HepG2 (cell line): Measurements from ENCODE around the gene C17orf58. TPM values are rescaled to one million over a fixed set of nuclear protein-coding genes. Genes with fewer than 3 reads are reported as not detected.
"Not testable (repeated sequence)": the region's sequence is repeated elsewhere in the genome, so short reads cannot be mapped to it uniquely, and the experiment has no call there.

ENCODE experiments used
- ATAC-seq: fragments of 200-7000 bp; cut with Tn5 transposase; 3 replicates; pipeline ENCODE4 v1.9.1; 2020; ENCODE audit warnings: mild to moderate bottlenecking, moderate library complexity
- BruUV-seq: library from RNA; stranded (reverse); fragments of 400-500 nt; replicated peaks from 2 replicates; lab custom pipeline; 2021; lab: Mats Ljungman, UMichigan
- CTCF ChIA-PET: fragments of 300-600 bp; formaldehyde crosslinking; extraction: SDS; loops from one replicate; lab custom pipeline; 2021; ENCODE audit warnings: low total read pairs, inconsistent platforms, low intra/inter-chr PET ratio; lab: Yijun Ruan, JAX
- POLR2A ChIA-PET: fragments of 350-600 bp; sonication (Branson Sonifier 250); formaldehyde crosslinking; loops from one replicate; lab custom pipeline; 2020; ENCODE audit warnings: antibody characterized with exemption, inconsistent platforms; lab: Yijun Ruan, JAX
- DNase-seq: peaks from one replicate; pipeline ENCODE4 v3.0.0-alpha.2; 2015; ENCODE audit warnings: low spot score
- FAIRE-seq: peaks from 3 replicates; lab custom pipeline; 2011; peaks lifted over from hg19 to GRCh38; lab: Jason Lieb, UNC
- H2AFZ ChIP-seq: one replicate; pipeline ENCODE4 v1.6.1; 2011; ENCODE audit warnings: low read length, inconsistent platforms
- H3K27ac ChIP-seq: fragments of 300-600 bp; 3 replicates; pipeline ENCODE4 v1.8.0; 2011; ENCODE audit warnings: mixed run types, mild to moderate bottlenecking, mixed read lengths, low read length, inconsistent platforms; ENCODE audit not compliant: insufficient read depth; ENCODE audit errors: extremely low read length
- H3K27me3 ChIP-seq, 2 experiments: fragments of 200-600 bp in 1 of 2; 2 replicates in 1 of 2; 3 replicates in 1 of 2; pipeline versions ENCODE4 v1.6.0 to v1.8.0; 2011; ENCODE audit warnings: low read length in 2 of 2, mild to moderate bottlenecking in 2 of 2, moderate library complexity in 2 of 2, inconsistent platforms in 1 of 2; ENCODE audit not compliant: insufficient read depth in 2 of 2, control insufficient read depth in 1 of 2
- H3K36me3 ChIP-seq, 2 experiments: fragments of 200-600 bp in 1 of 2; replicated peaks in 1 of 2; 2 replicates in 1 of 2; 3 replicates in 1 of 2; pipeline versions ENCODE4 v1.5.1 to v1.8.0; 2011; ENCODE audit warnings: low read length in 2 of 2, inconsistent platforms in 1 of 2; ENCODE audit not compliant: insufficient read depth in 2 of 2, control insufficient read depth in 1 of 2
- H3K4me1 ChIP-seq: 2 replicates; pipeline ENCODE4 v1.5.1; 2012; ENCODE audit warnings: low read length, inconsistent platforms; ENCODE audit not compliant: insufficient read depth
- H3K4me2 ChIP-seq: 2 replicates; pipeline ENCODE4 v1.6.0; 2011; ENCODE audit warnings: low read depth, low read length, inconsistent platforms
- H3K4me3 ChIP-seq, 3 experiments: fragments of 200-600 bp in 1 of 3; sonication (generic), shearing (Covaris generic) in 1 of 3; replicated peaks in 1 of 3; 2 replicates each; pipeline ENCODE4 v1.5.1; 2011 to 2016; ENCODE audit warnings: low read length in 3 of 3, inconsistent platforms in 2 of 3, low read depth in 2 of 3, mild to moderate bottlenecking in 2 of 3, control low read depth in 1 of 3, mixed read lengths in 1 of 3; ENCODE audit not compliant: insufficient read depth in 1 of 3
- H3K79me2 ChIP-seq: one replicate; pipeline ENCODE4 v1.6.1; 2011; ENCODE audit warnings: low read length, inconsistent platforms; ENCODE audit not compliant: insufficient read depth
- H3K9ac ChIP-seq: 2 replicates; pipeline ENCODE4 v1.6.0; 2011; ENCODE audit warnings: mild to moderate bottlenecking, low read depth, low read length, inconsistent platforms; ENCODE audit not compliant: insufficient read depth
- H3K9me3 ChIP-seq: 2 replicates; pipeline ENCODE4 v1.5.1; 2012; ENCODE audit warnings: mild to moderate bottlenecking, low read length
- H4K20me1 ChIP-seq: 2 replicates; pipeline ENCODE4 v1.6.0; 2011; ENCODE audit warnings: inconsistent platforms, mild to moderate bottlenecking, low read length, moderate library complexity; ENCODE audit not compliant: insufficient read depth
- BRD4 ChIP-seq: sonication (generic); formaldehyde crosslinking; IDR thresholded peaks from 2 replicates; pipeline ENCODE4 v1.4.0; 2020; ENCODE audit warnings: missing genetic modification reagents
- CHD4 ChIP-seq: fragments of 200-600 bp; sonication (generic); IDR thresholded peaks from 2 replicates; pipeline ENCODE4 v1.7.0; 2017; ENCODE audit warnings: mild to moderate bottlenecking, low read length, borderline replicate concordance
- HOXD1 ChIP-seq: sonication (generic); formaldehyde crosslinking; IDR thresholded peaks from 2 replicates; pipeline ENCODE4 v1.5.0; 2020; ENCODE audit warnings: missing genetic modification reagents
- MAFG ChIP-seq: sonication (generic); formaldehyde crosslinking; IDR thresholded peaks from 2 replicates; pipeline ENCODE4 v1.5.1; 2020; ENCODE audit warnings: mild to moderate bottlenecking, missing genetic modification reagents
- MAZ ChIP-seq, 2 experiments: sonication (generic) in 1 of 2; formaldehyde crosslinking in 1 of 2; IDR thresholded peaks; 2 replicates each; pipeline versions ENCODE4 v1.5.0 to v1.6.1; 2012 to 2020; ENCODE audit warnings: low read depth in 2 of 2, mild to moderate bottlenecking in 2 of 2, borderline replicate concordance in 1 of 2, improper control_type of control experiment in 1 of 2, low read length in 1 of 2, missing genetic modification reagents in 1 of 2, moderate library complexity in 1 of 2
- MEIS1 ChIP-seq: sonication (generic); formaldehyde crosslinking; IDR thresholded peaks from 2 replicates; pipeline ENCODE4 v1.9.0; 2021; ENCODE audit warnings: mild to moderate bottlenecking, missing genetic modification reagents, moderate library complexity, borderline replicate concordance
- NR2F6 ChIP-seq, 2 experiments: IDR thresholded peaks; 2 replicates each; pipeline ENCODE4 v1.6.1; 2016; ENCODE audit warnings: antibody characterized with exemption in 1 of 2, mild to moderate bottlenecking in 1 of 2
- TP53 ChIP-seq: sonication (generic); formaldehyde crosslinking; conservative IDR thresholded peaks from 2 replicates; pipeline ENCODE4 v1.4.0; 2020; ENCODE audit warnings: missing genetic modification reagents
- ZBTB33 ChIP-seq: sonication (generic); formaldehyde crosslinking; IDR thresholded peaks from 2 replicates; pipeline ENCODE4 v1.4.0; 2020; ENCODE audit warnings: missing genetic modification reagents
- ZBTB38 ChIP-seq: sonication (generic); formaldehyde crosslinking; IDR thresholded peaks from 2 replicates; pipeline ENCODE4 v1.5.1; 2020; ENCODE audit warnings: mild to moderate bottlenecking, missing genetic modification reagents
- ZBTB39 ChIP-seq: sonication (generic); formaldehyde crosslinking; IDR thresholded peaks from 2 replicates; pipeline ENCODE4 v1.5.0; 2020; ENCODE audit warnings: missing genetic modification reagents
- ZNF143 ChIP-seq: sonication (generic); formaldehyde crosslinking; IDR thresholded peaks from 2 replicates; pipeline ENCODE4 v1.4.0; 2020; ENCODE audit warnings: missing genetic modification reagents
- ZNF343 ChIP-seq: sonication (generic); formaldehyde crosslinking; IDR thresholded peaks from 2 replicates; pipeline ENCODE4 v1.4.0; 2020; ENCODE audit warnings: mild to moderate bottlenecking, missing genetic modification reagents
- ZNF367 ChIP-seq: sonication (generic); formaldehyde crosslinking; IDR thresholded peaks from 2 replicates; pipeline ENCODE4 v1.4.0; 2020; ENCODE audit warnings: missing genetic modification reagents, borderline replicate concordance
- ZNF770 ChIP-seq: sonication (generic); formaldehyde crosslinking; IDR thresholded peaks from 2 replicates; pipeline ENCODE4 v1.5.0; 2020; ENCODE audit warnings: mild to moderate bottlenecking, missing genetic modification reagents
- ZNF816 ChIP-seq: sonication (generic); formaldehyde crosslinking; IDR thresholded peaks from 2 replicates; pipeline ENCODE4 v1.8.0; 2022; ENCODE audit warnings: missing genetic modification reagents, mild to moderate bottlenecking, borderline replicate concordance
- ZSCAN30 ChIP-seq: sonication (generic); formaldehyde crosslinking; IDR thresholded peaks from 2 replicates; pipeline ENCODE4 v1.5.0; 2020; ENCODE audit warnings: mild to moderate bottlenecking, missing genetic modification reagents
- WGBS: methylation state at CpG from one replicate; pipeline ENCODE4 v1.1.6; 2017; ENCODE audit warnings: low lambda C conversion rate; 5-methylcytosine and 5-hydroxymethylcytosine counted together
- in situ Hi-C: cut with HindIII; loops from 2 replicates; pipeline ENCODE4 v1.10.0; 2017; ENCODE audit warnings: low pct_unique_long_range_greater_than_20kb; ENCODE audit not compliant: extremely low pct_ligation_motif_present
- intact Hi-C: fragments of 100-400 bp; cut with micrococcal nuclease; formaldehyde crosslinking; loops from one replicate; pipeline ENCODE4 v1.10.0; 2022; ENCODE audit not compliant: unreplicated experiment
- polyA plus RNA-seq, 8 experiments: library from polyadenylated mRNA; depleted of rRNA in 3 of 8; stranded (reverse) in 7 of 8; unstranded in 1 of 8; fragments of >200 nt; fragmentation: Illumina TruSeq in 4 of 8; extraction: Trizol in 4 of 8; gene quantifications; 2 replicates each; pipeline versions ENCODE4 v1.2.1 to v1.2.3, GENCODE V29; 2011 to 2016; ENCODE audit warnings: low read depth in 4 of 8, missing spikeins in 1 of 8, mixed read lengths in 1 of 8; ENCODE audit not compliant: insufficient read depth in 1 of 8
- total RNA-seq, 5 experiments: library from RNA; depleted of rRNA; stranded (reverse); fragments of >200 nt; fragmentation: Illumina TruSeq; extraction: Trizol; gene quantifications; 2 replicates each; pipeline ENCODE4 v1.2.3, GENCODE V29; 2016; ENCODE audit warnings: low read depth in 1 of 5

C17orf58 gene
- total and polyA plus RNA-seq, 2 of the 13 experiments (the other 11 are each of a cell fraction or from before 2014, with no cell fraction given), result 15.6 to 15.8 TPM

- TF ChIP-seq NR2F6 (IDR thresholded peaks at IDR 0.05), result no peak
- TF ChIP-seq NR2F6 (CRISPR knock-in tag; IDR thresholded peaks at IDR 0.05), result no peak
- no peak for TF ChIP-seq MEIS1
- no peak for TF ChIP-seq ZNF143 (CRISPR knock-in tag)
- no peak for TF ChIP-seq ZNF367 (CRISPR knock-in tag)
- no peak for TF ChIP-seq ZSCAN30 (CRISPR knock-in tag)
- TF ChIP-seq HOXD1 (CRISPR knock-in tag), result no peak
- TF ChIP-seq MAFG, result no peak
- TF ChIP-seq ZBTB39 (CRISPR knock-in tag), result no peak
- no peak for TF ChIP-seq ZNF343
These were observed 25.7 kb upstream of the C17orf58 start (continued) for GRCh38 chr17:68021963-68022362.

GRCh38 chr17:68020791-68021190, 24.5 kb upstream of the C17orf58 start:
- H3K27ac ChIP-seq, result peak overlapping the region; percentile 92

More at GRCh38 chr17:68020791-68021190, 24.5 kb upstream of the C17orf58 start:
- H3K9me3 ChIP-seq; H3K79me2 ChIP-seq; H3K27me3 ChIP-seq; FAIRE-seq; CTCF ChIA-PET; DNase-seq; H3K36me3 ChIP-seq; ATAC-seq; H4K20me1 ChIP-seq; BruUV-seq; in situ Hi-C loops; TF ChIP-seq MAZ (IDR thresholded peaks at IDR 0.05; ENCODE audit: borderline replicate concordance, low read depth, low read length): not testable (repeated sequence)
- Histone ChIP-seq H3K4me3 (peak overlapping the region; percentile 65 to 75 (median 67)), H3K9ac (peak overlapping the region; percentile 85), H2AFZ (peak overlapping the region; percentile 90), H3K4me2 (peak overlapping the region; percentile 85), H3K4me1 (peaks cover 41% of the 10 kb centered on the region)
- intact Hi-C loops, result loop anchor here (1.0 to 2.0 kb wide), 2 partner anchors 8 to 14 kb away; partner anchors contain the start of gene KPNA2
- 0 out of 2 replicates have a peak, but pooled peaks have one; percentile 11 for TF ChIP-seq BRD4 (CRISPR knock-in tag)
- 0 out of 2 replicates have a peak, but pooled peaks have one; percentile 3 for TF ChIP-seq ZNF770 (CRISPR knock-in tag)
- TF ChIP-seq CHD4, result peak; percentile 38; the same call in 1 of the 2 replicates
- 0 out of 2 replicates have a peak, but pooled peaks have one; percentile 12 for TF ChIP-seq TP53 (CRISPR knock-in tag)
- TF ChIP-seq ZBTB38, result 0 out of 2 replicates have a peak, but pooled peaks have one; percentile 10
- TF ChIP-seq ZNF816, result peak; percentile 16; the same call in 1 of the 2 replicates
- 0 out of 2 replicates have a peak, but pooled peaks have one; percentile 33 for TF ChIP-seq MAZ (CRISPR knock-in tag; IDR thresholded peaks at IDR 0.05; ENCODE audit: low read depth)
- peak; percentile 87 for TF ChIP-seq ZBTB33 (CRISPR knock-in tag)
- WGBS, result 77% methylated on average over 13 of the region's 13 CpGs
- POLR2A ChIA-PET, result interaction anchor here (1.2 to 2.1 kb wide), 10 partner anchors 9 to 437 kb away, joined by 3 to 44 read pairs (median 6); partner anchors contain the start of genes KPNA2 and WIPI1
